ENCODE measurements around the gene WIPF3.

WIPF3 gene

GRCh38 chr7:29955799-29956486 is 149.6 kb downstream of the WIPF3 start:
- Histone ChIP-seq H3K9me3 (ENCODE audit: insufficient read depth, low read depth, low read length) (no peaks in the 10 kb centered on the region; the same call in 1 of the 2 replicates), H2AFZ (ENCODE audit: low read length) (peak overlapping the region; percentile 66), H3K9me2 (replicated peaks; ENCODE audit: low read depth, low read length) (no peaks in the 10 kb centered on the region), H3K27me3 (ENCODE audit: insufficient read depth, low read length, poor library complexity, severe bottlenecking) (no peaks in the 10 kb centered on the region), H3F3A (ENCODE audit: low read depth) (no peaks in the 10 kb centered on the region), H4K20me1 (ENCODE audit: insufficient read depth, low read length, poor library complexity, severe bottlenecking) (no peaks in the 10 kb centered on the region), H3K79me2 (ENCODE audit: insufficient read depth, low read length) (no peaks in the 10 kb centered on the region), H3K9ac (ENCODE audit: low read depth, low read length, poor library complexity, severe bottlenecking) (peak overlapping the region; percentile 23), H3K4me2 (ENCODE audit: low read depth, low read length, poor library complexity, severe bottlenecking) (peak overlapping the region; percentile 81), H3K4me3 (ENCODE audit: low read length, poor library complexity, severe bottlenecking) (peak overlapping the region; percentile 42), H3K4me1 (ENCODE audit: insufficient read depth, low read length, poor library complexity, severe bottlenecking) (peaks cover 15% of the 10 kb centered on the region), H3K36me3 (ENCODE audit: insufficient read depth, low read length) (peaks cover 5% of the 10 kb centered on the region; the same call in 1 of the 2 replicates)
- TF ChIP-seq EZH2phosphoT487 (IDR thresholded peaks at IDR 0.05; ENCODE audit: borderline replicate concordance) (no peak), CTCF (conservative IDR thresholded peaks at IDR 0.05; ENCODE audit: low read length) (0 out of 2 replicates have a peak, but pooled peaks have one; percentile 16)

- no peaks in the 10 kb centered on the region for H3K79me2 ChIP-seq (ENCODE audit: insufficient read depth, low read length)
- peak overlapping the region; percentile 66 for H2AFZ ChIP-seq (ENCODE audit: low read length)
- no peaks in the 10 kb centered on the region for H3K36me3 ChIP-seq (ENCODE audit: insufficient read depth, low read length)
Measured at GRCh38 chr7:29956487-29956836, 150.2 kb downstream of the WIPF3 start.

DNA sequence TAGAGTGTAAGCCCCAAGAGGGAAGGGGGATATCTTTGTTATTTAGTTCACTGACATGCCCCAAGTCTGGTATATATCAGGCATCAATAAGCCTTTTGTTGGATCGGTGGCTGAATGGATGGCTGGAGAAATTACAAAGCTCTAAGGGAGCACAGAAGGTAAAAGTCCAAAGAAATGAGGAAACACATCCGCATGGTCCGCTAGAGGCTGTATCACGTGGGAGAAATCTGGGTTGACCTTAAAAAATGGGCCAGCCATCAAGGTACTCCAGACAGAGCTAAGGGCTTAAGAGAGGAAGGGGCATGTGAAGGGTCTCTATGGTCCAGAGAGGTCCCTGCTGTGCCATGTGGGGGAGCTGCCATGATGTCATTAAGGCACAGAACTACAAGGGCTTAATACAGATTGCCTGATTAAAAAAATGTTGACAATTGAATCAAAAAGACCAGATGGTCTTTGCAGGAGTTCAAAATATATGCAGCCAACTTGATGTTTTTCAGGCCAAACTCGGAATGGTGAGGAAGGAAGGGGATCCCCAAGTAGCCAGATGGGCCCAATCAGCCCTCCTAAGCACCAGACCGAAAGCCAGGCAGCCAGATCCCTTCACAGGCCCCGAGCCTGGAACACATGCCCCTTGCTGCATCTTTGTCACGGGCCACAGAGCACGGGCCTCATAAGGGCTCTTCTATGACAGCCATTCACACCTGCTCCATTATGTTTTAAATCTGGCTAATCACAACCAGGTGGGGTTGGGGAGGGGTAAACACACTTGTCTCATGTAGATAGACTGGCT is 151.4 kb downstream of the WIPF3 start:
- H3K4me3 ChIP-seq (ENCODE audit: low read length, poor library complexity, severe bottlenecking) = no peak overlapping the region
- no peak overlapping the region for H3K4me2 ChIP-seq (ENCODE audit: low read depth, low read length, poor library complexity, severe bottlenecking)
- H2AFZ ChIP-seq (ENCODE audit: low read length) = no peak overlapping the region
- no peak overlapping the region for H3K9ac ChIP-seq (ENCODE audit: low read depth, low read length, poor library complexity, severe bottlenecking)
- peaks cover 15% of the 10 kb centered on the region for H3K4me1 ChIP-seq (ENCODE audit: insufficient read depth, low read length, poor library complexity, severe bottlenecking)
- H3F3A ChIP-seq (ENCODE audit: low read depth) = no peaks in the 10 kb centered on the region
- H3K79me2 ChIP-seq (ENCODE audit: insufficient read depth, low read length) = no peaks in the 10 kb centered on the region
- no peaks in the 10 kb centered on the region for H4K20me1 ChIP-seq (ENCODE audit: insufficient read depth, low read length, poor library complexity, severe bottlenecking)
- no peaks in the 10 kb centered on the region for H3K36me3 ChIP-seq (ENCODE audit: insufficient read depth, low read length)
- H3K9me2 ChIP-seq (replicated peaks; ENCODE audit: low read depth, low read length) = no peaks in the 10 kb centered on the region
- TF ChIP-seq EZH2phosphoT487 (IDR thresholded peaks at IDR 0.05; ENCODE audit: borderline replicate concordance) (no peak), CTCF (conservative IDR thresholded peaks at IDR 0.05; ENCODE audit: low read length) (no peak)
- no peaks in the 10 kb centered on the region for H3K27me3 ChIP-seq (ENCODE audit: insufficient read depth, low read length, poor library complexity, severe bottlenecking)
- H3K9me3 ChIP-seq (ENCODE audit: insufficient read depth, low read depth, low read length) = no peaks in the 10 kb centered on the region

More at GRCh38 chr7:29956487-29956836, 150.2 kb downstream of the WIPF3 start:
- Histone ChIP-seq H3K4me2 (ENCODE audit: low read depth, low read length, poor library complexity, severe bottlenecking) (peak overlapping the region; percentile 81), H3K9me3 (ENCODE audit: insufficient read depth, low read depth, low read length) (no peaks in the 10 kb centered on the region), H4K20me1 (ENCODE audit: insufficient read depth, low read length, poor library complexity, severe bottlenecking) (no peaks in the 10 kb centered on the region), H3F3A (ENCODE audit: low read depth) (no peaks in the 10 kb centered on the region), H3K4me1 (ENCODE audit: insufficient read depth, low read length, poor library complexity, severe bottlenecking) (peaks cover 15% of the 10 kb centered on the region), H3K27me3 (ENCODE audit: insufficient read depth, low read length, poor library complexity, severe bottlenecking) (no peaks in the 10 kb centered on the region), H3K4me3 (ENCODE audit: low read length, poor library complexity, severe bottlenecking) (peak overlapping the region; percentile 42), H3K9ac (ENCODE audit: low read depth, low read length, poor library complexity, severe bottlenecking) (peak overlapping the region; percentile 23), H3K9me2 (replicated peaks; ENCODE audit: low read depth, low read length) (no peaks in the 10 kb centered on the region)
- TF ChIP-seq CTCF (conservative IDR thresholded peaks at IDR 0.05; ENCODE audit: low read length) = no peak
- TF ChIP-seq EZH2phosphoT487 (IDR thresholded peaks at IDR 0.05; ENCODE audit: borderline replicate concordance) = no peak

All from Loucy (cell line).